ENCODE data around the gene UBE4A.
"Not testable (repeated sequence)": the region's sequence is repeated elsewhere in the genome, so short reads cannot be mapped to it uniquely, and the experiment has no call there.

UBE4A gene

GRCh38 chr11:118401880-118402590, 42.6 kb downstream of the UBE4A start:
- DNase-seq, result no peak

GRCh38 chr11:118402594-118402993, 43.2 kb downstream of the UBE4A start:
- DNase-seq, result not testable (repeated sequence)

- no peak for DNase-seq
Observed at GRCh38 chr11:118406599-118407166, 47.3 kb downstream of the UBE4A start.

- no peak for DNase-seq
Observed at GRCh38 chr11:118410055-118410745, 50.8 kb downstream of the UBE4A start.

- no peak for DNase-seq
Observed at GRCh38 chr11:118411530-118411929, 52.1 kb downstream of the UBE4A start.

GRCh38 chr11:118412921-118413320, 53.5 kb downstream of the UBE4A start:
- no peak for DNase-seq

GRCh38 chr11:118415062-118415738, 55.8 kb downstream of the UBE4A start:
- DNase-seq, result no peak

- no peak for DNase-seq
Observed at GRCh38 chr11:118415739-118416068, 56.3 kb downstream of the UBE4A start.

- DNase-seq, result not testable (repeated sequence)
Observed at GRCh38 chr11:118416900-118417299, 57.5 kb downstream of the UBE4A start.

GRCh38 chr11:118417801-118418200, 58.4 kb downstream of the UBE4A start:
- no peak for DNase-seq

- DNase-seq, result no peak
Observed at GRCh38 chr11:118418766-118419165, 59.4 kb downstream of the UBE4A start.

- no peak for DNase-seq
Observed at GRCh38 chr11:118427707-118428106, 68.3 kb downstream of the UBE4A start.

- DNase-seq, result no peak
Observed at GRCh38 chr11:118430956-118431355, 71.6 kb downstream of the UBE4A start.

GRCh38 chr11:118434123-118434552, 74.7 kb downstream of the UBE4A start:
- no peak for DNase-seq

- peak; percentile 36 for DNase-seq
Observed at GRCh38 chr11:118434553-118435289, 75.3 kb downstream of the UBE4A start.

GRCh38 chr11:118435290-118435892, 76.0 kb downstream of the UBE4A start:
- DNase-seq, result peak; percentile 46

- DNase-seq, result peak; percentile 94
Observed at GRCh38 chr11:118435893-118436624, 76.7 kb downstream of the UBE4A start, which contains the start of gene KMT2A. Gene KMT2A (plus strand): TSS chr11:118436492. CDS start chr11:118436513, 21 bp downstream.

- DNase-seq, result peak; percentile 57
Observed at GRCh38 chr11:118436639-118437207, 77.3 kb downstream of the UBE4A start.

- DNase-seq, result peak; percentile 53
Observed at GRCh38 chr11:118437208-118438125, 78.1 kb downstream of the UBE4A start.

All from T-helper 9 cell (primary cell).